ENCODE results near the gene CDAN1.

GRCh38 chr15:42679285-42680141 lies 57.4 kb downstream of the CDAN1 start:
- TF ChIP-seq CTCF (IDR thresholded peaks at IDR 0.05) (no peak), POLR2A (IDR thresholded peaks at IDR 0.05) (no peak), POLR2AphosphoS5 (IDR thresholded peaks at IDR 0.05) (no peak)

All from prostate gland (tissue), 2 donors.